HG03457 (cell line): ENCODE data around the gene HEXIM1.
"Not testable (repeated sequence)": the region's sequence is repeated elsewhere in the genome, so short reads cannot be mapped to it uniquely, and the experiment has no call there.

Source experiments
- ATAC-seq: cut with Tn5 transposase; IDR thresholded peaks from one replicate; pipeline ENCODE4 v1.9.1; 2021; ENCODE audit warnings: moderate number of reproducible peaks; ENCODE audit not compliant: unreplicated experiment

The HEXIM1 gene

GRCh38 chr17:45112559-45113423, 35.5 kb upstream of the HEXIM1 start:
- no peak for ATAC-seq

GRCh38 chr17:45113424-45113754, 34.9 kb upstream of the HEXIM1 start:
- ATAC-seq, result no peak

DNA sequence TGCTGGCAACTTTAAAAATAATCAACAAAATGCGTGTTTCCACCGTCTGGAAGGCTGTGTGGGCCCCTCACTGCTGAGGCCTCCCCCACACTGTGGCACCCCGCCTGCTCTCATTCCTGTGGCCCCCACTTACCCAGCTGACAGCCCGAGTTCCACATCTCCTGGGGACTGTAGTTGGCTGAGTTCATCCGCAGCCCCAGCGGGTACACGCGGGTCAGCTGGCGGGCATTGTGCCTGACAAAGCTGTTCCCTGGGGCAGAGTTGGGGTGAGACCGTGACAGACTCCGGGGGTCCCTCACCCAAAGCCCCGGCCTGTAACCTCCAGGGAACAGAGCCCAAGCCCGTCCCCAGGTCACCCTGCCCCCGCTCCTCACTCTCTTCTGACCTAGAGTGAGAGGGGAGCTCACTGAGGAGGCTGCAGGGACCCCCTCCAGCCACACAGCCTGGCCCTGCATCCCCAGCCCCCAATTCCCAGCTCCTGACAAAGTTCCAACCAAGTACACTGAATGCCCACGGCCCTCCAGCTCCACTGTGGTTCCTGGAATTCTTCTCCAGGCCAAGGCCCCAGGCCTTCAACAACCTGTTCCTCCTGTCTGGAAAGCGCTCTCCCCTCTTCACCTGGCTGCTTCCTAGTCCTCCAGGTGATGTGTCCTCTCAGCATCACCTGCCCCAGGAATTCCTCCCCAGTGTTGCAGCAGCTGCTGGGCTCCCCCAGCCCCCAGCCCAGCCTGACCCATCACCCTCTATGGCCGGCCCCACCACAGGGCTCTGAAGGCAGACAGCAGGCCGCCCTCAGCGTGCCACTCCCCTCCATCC, 34.0 kb upstream of the HEXIM1 start:
- no peak for ATAC-seq

DNA sequence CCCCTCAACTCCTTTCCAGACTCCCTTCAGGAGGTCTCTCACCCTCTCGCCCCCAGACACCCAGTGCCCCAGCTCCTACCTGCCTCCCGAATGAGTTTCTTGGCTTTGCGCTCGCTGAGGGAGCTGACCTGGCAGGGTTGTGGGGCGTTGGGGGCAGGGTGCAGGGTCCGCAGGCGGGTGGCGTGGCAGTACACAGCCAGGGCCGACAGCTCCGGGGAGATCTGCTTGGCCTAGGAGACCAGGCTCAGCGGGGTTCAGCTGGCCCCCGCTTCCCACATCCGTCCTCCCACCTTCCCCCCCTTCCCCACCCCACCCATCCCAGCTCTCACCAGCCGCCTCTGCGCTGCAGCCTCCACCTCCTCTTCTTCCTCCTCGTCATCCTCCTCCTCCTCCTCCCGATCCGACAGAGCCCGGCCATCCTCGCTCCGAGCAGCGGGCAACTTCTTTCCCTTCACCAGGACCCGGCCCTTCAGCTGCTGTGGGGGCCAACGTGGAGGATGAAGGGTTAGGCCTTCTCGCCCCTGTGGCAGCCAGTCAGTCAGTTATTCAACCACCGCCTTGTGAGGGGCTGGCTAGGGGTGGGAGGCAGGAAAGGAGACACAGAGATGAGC, 33.2 kb upstream of the HEXIM1 start:
- ATAC-seq, result no peak

- no peak for ATAC-seq
These were observed 32.4 kb upstream of the HEXIM1 start for GRCh38 chr17:45115871-45116270.

DNA sequence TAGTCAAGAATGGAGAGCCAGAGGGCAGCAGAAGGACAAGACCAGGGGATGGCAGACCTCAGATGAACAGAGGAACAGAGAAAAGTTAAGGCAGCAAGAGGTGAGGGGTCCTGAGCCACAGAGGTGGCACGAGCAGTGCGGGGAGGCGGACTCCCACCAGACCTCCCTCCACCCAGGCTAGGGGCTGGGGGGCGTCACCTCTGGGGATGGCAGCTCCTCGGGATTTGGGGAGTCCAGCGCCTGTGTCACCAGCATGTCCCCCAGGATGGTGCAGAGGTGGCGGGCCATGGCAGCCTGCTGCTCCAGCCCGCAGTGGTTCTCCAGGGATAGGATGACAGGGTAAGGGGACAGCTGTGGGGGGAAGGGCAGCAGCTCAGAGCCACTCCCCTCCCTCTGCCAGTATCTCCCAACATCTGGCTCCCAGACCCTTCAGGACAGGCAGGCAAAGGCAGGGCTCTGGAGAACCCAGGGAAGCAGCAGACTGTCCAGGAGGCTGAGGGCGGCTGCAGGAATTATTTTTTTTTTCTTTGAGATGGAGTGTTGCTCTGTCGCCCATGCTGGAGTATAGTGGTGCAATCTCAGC, 31.8 kb upstream of the HEXIM1 start:
- ATAC-seq, result no peak

DNA sequence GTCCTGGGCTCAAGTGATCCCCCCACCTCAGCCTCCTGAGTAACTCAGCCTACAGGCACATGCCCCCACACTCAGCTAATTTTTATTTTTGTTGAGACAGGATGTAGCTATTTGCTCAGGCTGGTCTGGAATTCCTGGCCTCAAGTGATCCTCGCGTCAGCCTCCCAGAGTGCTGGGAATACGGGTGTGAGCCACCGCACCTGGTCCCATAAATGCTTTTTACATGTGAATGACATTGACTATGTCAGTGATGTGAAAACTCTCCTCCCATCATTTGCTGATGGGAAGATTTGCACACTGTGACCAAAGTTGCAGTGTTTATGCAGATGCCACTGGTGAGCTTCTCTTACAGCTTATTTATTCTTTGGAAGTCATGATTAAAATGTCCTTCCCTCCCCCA, 30.9 kb upstream of the HEXIM1 start:
- no peak for ATAC-seq

- no peak for ATAC-seq
These were observed 30.2 kb upstream of the HEXIM1 start for GRCh38 chr17:45117848-45118646.

GRCh38 chr17:45118691-45119090, 29.6 kb upstream of the HEXIM1 start:
- ATAC-seq, result no peak

DNA sequence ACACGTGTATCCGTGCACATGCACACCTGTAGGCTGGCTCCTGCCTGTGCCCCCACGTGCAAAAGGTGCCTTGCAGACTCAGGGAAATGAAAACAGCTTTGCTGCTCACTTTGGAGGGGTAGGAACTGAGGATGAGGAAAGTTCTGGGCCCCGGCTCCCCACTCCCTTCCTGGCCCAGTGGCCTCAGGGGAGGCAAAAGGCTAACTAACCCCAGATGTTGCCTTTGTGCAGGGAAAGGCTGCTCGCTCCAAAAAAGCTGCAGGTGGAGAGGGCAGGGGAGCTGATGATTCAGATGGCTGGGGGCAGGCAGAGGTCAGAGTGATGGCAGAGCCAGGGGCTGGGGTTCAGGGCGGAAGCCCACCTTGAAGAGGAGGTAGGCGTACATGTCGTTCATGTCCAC, 28.3 kb upstream of the HEXIM1 start:
- no peak for ATAC-seq

DNA sequence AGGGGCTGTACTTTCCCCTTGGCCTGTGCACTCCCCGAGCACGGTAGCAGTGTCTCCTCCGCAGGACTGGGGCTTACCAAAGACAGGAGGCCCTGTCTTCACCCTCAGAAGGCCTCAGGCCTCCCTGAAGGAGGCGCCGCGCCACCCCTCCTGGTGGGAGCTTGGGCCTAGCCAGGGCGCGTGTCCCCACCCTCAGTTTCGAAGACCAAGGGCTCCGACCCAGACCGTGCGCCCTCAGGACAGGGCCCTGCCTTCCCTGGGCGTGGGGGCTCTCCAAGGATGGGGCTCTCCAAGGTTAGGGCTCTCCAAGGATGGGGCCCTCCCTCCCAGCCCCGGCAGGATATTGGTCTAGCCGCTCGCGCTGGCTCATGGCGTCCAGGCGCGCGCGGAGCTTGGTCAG, 27.7 kb upstream of the HEXIM1 start:
- ATAC-seq, result no peak

GRCh38 chr17:45121055-45121454, 27.2 kb upstream of the HEXIM1 start:
- no peak for ATAC-seq

GRCh38 chr17:45123076-45123770, 25.1 kb upstream of the HEXIM1 start:
- no peak for ATAC-seq

DNA sequence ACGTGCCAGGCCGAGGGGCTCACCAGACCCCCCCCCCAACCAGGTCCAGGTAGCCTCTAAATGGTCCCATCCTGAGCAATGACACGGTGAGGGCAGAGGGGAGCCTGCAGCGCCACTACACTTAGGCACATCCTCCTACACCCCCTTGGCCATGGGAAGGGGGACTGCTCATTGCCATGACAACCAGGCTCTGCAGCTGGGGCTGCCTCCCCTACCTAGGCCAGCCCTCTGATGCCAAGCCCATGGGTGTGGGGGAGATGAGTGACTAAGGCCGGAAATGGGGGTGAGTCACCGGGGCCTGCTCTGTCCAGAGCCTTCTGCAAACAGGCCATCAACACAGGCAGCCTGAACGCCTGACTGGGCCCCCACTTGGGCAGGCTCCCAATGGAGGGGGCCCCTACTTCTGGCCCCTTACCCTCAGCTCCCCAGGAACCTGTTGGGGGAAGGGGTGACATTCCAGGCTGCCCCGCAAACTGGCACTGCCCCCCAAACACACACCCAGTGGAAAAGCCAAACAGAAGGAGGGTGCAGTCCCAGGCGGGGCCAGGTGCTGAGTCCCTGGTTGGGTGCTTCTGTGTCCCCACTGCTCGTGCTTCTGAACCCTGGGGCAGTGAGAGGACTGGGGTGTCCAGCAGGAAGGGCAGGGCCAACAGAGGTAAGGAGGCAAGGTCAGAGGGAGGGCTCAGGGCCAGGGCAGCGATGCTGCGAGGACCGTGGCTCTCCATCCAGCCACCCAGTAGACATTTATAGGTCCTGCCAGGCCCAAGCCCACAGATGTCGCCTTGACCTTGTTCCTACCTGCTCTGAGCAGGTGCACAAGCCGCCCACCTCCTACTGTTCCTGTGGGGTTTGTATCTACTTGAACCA, 24.1 kb upstream of the HEXIM1 start:
- ATAC-seq, result no peak

DNA sequence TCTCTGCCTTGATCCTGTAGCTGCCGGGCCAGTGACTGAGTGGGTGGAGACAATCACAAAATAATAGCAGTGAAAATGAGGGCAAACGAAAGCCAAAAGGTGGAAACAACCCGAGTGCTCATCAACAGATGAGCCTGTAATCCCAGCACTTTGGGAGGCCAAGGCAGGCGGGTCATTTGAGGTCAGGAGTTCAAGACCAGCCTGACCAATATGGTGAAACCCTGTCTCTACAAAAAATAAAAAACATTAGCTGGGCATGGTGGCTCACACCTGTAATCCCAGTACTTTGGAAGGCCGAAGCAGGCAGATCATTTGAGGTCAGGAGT, 23.5 kb upstream of the HEXIM1 start:
- not testable (repeated sequence) for ATAC-seq

GRCh38 chr17:45125509-45125908, 22.8 kb upstream of the HEXIM1 start:
- no peak for ATAC-seq

GRCh38 chr17:45127207-45127547, 21.1 kb upstream of the HEXIM1 start:
- ATAC-seq, result no peak

DNA sequence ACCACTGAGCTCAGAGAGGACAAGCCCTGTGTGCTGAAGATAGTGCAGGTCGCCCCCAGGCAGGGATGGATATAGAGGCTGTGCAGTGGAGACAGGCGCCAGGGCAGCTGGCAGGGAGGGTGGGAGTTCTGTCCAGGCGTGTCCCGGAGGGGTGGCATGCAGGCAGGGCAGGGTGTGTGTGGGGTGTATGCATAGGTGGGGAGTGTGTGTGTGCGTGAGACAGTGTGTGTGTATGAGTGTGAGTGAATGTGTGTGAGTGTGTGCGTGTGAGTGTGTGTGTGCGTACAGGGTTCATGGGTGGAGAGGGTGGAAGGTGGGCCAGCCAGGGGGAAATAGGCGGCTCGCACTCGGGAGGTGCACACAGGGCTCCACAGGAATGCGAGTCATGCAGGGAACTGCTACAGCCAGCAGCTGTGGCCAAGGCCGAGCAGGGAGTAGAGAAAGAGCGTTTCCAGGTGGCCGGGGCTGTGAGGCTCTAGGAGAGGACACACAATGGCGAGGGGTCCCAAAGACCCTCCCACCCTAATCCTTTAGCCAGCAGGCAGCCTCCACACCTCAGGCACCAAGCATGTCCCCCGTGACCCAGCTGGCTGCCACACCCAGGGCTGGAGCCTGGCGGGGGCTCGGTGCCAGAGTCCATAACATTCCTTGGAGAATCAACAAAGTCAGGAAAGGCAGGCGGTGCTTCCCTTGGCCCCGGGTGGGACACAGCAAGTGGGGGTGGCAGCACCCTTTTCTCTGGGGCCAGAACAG, 20.6 kb upstream of the HEXIM1 start:
- ATAC-seq, result no peak

- no peak for ATAC-seq
These were observed 19.9 kb upstream of the HEXIM1 start for GRCh38 chr17:45128331-45128730.
